GM12878 (cell line): Measurements from ENCODE around the gene UST. TPM values are rescaled to one million over a fixed set of nuclear protein-coding genes. Genes with fewer than 3 reads are reported as not detected.

Experiments
- ATAC-seq: fragments of 200-7000 bp; cut with Tn5 transposase; 3 replicates; pipeline ENCODE4 v1.9.1; 2020; ENCODE audit warnings: mild to moderate bottlenecking, moderate library complexity
- BruUV-seq: library from RNA; stranded (reverse); fragments of 400-500 nt; replicated peaks from 2 replicates; lab custom pipeline; 2021; lab: Mats Ljungman, UMichigan
- CTCF ChIA-PET: fragments of 300-600 bp; sonication (Branson Sonifier 250); formaldehyde crosslinking; extraction: SDS; loops from one replicate; lab custom pipeline; 2021; ENCODE audit warnings: inconsistent platforms; lab: Yijun Ruan, JAX
- POLR2A ChIA-PET: fragments of 350-600 bp; formaldehyde crosslinking; extraction: SDS; loops from one replicate; lab custom pipeline; 2021; ENCODE audit warnings: inconsistent platforms; lab: Charles Lee
- RAD21 ChIA-PET: fragments of 300-600 bp; sonication (Branson Sonifier 250); formaldehyde crosslinking; loops from one replicate; lab custom pipeline; 2023; ENCODE audit warnings: antibody characterized with exemption; ENCODE audit not compliant: unreplicated experiment; lab: Charles Lee
- SMC1A ChIA-PET: fragments of 300-600 bp; sonication (Branson Sonifier 250); formaldehyde crosslinking; loops from one replicate; lab custom pipeline; 2023; ENCODE audit not compliant: unreplicated experiment, uncharacterized antibody; lab: Charles Lee
- DNase-seq: peaks from one replicate; pipeline ENCODE4 v3.0.0-alpha.2; 2011; ENCODE audit warnings: low read depth, low spot score
- FAIRE-seq: peaks from 3 replicates; lab custom pipeline; 2011; peaks lifted over from hg19 to GRCh38; lab: Jason Lieb, UNC
- H2AFZ ChIP-seq: 2 replicates; pipeline ENCODE4 v1.6.0; 2011; ENCODE audit warnings: low read depth, low read length, control low read depth; ENCODE audit not compliant: control insufficient read depth
- H3K27ac ChIP-seq: 2 replicates; pipeline ENCODE4 v1.5.1; 2011; ENCODE audit warnings: control low read depth; ENCODE audit not compliant: control insufficient read depth, insufficient read depth
- H3K27me3 ChIP-seq, 2 experiments: replicated peaks in 1 of 2; 2 replicates each; pipeline versions ENCODE4 v1.6.0 to v1.6.1; 2011; ENCODE audit warnings: low read length in 1 of 2; ENCODE audit not compliant: control insufficient read depth in 2 of 2, insufficient read depth in 2 of 2
- H3K36me3 ChIP-seq, 2 experiments: 2 replicates each; pipeline ENCODE4 v1.5.1; 2011; ENCODE audit warnings: low read length in 1 of 2; ENCODE audit not compliant: control insufficient read depth in 2 of 2, insufficient read depth in 2 of 2
- H3K4me1 ChIP-seq: 2 replicates; pipeline ENCODE4 v1.6.1; 2011; ENCODE audit warnings: mild to moderate bottlenecking, low read length, moderate library complexity, mixed read lengths; ENCODE audit not compliant: control insufficient read depth, insufficient read depth
- H3K4me2 ChIP-seq: 2 replicates; pipeline ENCODE4 v1.6.0; 2011; ENCODE audit warnings: control low read depth; ENCODE audit not compliant: control insufficient read depth, insufficient read depth
- H3K4me3 ChIP-seq: fragments of 200-600 bp; sonication (generic); 2 replicates; pipeline ENCODE4 v1.5.1; 2016
- H3K79me2 ChIP-seq: 2 replicates; pipeline ENCODE4 v1.6.0; 2011; ENCODE audit warnings: low read length; ENCODE audit not compliant: control insufficient read depth, insufficient read depth
- H3K9ac ChIP-seq: 2 replicates; pipeline ENCODE4 v1.8.0; 2011; ENCODE audit warnings: low read length, control low read depth, mixed read lengths; ENCODE audit not compliant: control insufficient read depth, insufficient read depth
- H3K9me3 ChIP-seq: replicated peaks from 3 replicates; pipeline ENCODE4 v1.5.1; 2011; ENCODE audit warnings: mild to moderate bottlenecking, low read length; ENCODE audit not compliant: control insufficient read depth, insufficient read depth
- H4K20me1 ChIP-seq: 2 replicates; pipeline ENCODE4 v1.6.0; 2011; ENCODE audit not compliant: control insufficient read depth, insufficient read depth
- CBX3 ChIP-seq: fragments of 200-600 bp; sonication (generic); IDR thresholded peaks from 2 replicates; pipeline ENCODE4 v1.6.1; 2016; ENCODE audit warnings: low read depth, borderline replicate concordance
- DPF2 ChIP-seq: fragments of 450-650 bp; IDR thresholded peaks from 2 replicates; pipeline ENCODE4 v1.6.1; 2017; ENCODE audit warnings: mild to moderate bottlenecking
- EZH2 ChIP-seq: IDR thresholded peaks from 2 replicates; pipeline ENCODE4 v1.6.1; 2012; ENCODE audit warnings: low read depth, mild to moderate bottlenecking, control low read depth, inconsistent platforms, low read length, borderline replicate concordance; ENCODE audit not compliant: control insufficient read depth
- NR2C2 ChIP-seq: IDR thresholded peaks from 2 replicates; pipeline ENCODE4 v1.6.1; 2011; ENCODE audit warnings: borderline replicate concordance, low read depth; ENCODE audit not compliant: control insufficient read depth, insufficient read length
- POLR2AphosphoS5 ChIP-seq: IDR thresholded peaks from 2 replicates; pipeline ENCODE4 v1.6.1; 2011; ENCODE audit warnings: mild to moderate bottlenecking, low read length, inconsistent platforms
- RUNX3 ChIP-seq: IDR thresholded peaks from 2 replicates; pipeline ENCODE4 v1.6.1; 2012; ENCODE audit warnings: low read length, inconsistent platforms
- SREBF1 ChIP-seq: IDR thresholded peaks from 2 replicates; pipeline ENCODE4 v1.6.1; 2012; ENCODE audit warnings: mild to moderate bottlenecking, low read length
- ZNF207 ChIP-seq: fragments of 450-650 bp; IDR thresholded peaks from 2 replicates; pipeline ENCODE4 v1.6.1; 2014; ENCODE audit warnings: antibody characterized with exemption, mild to moderate bottlenecking, borderline replicate concordance
- ZSCAN29 ChIP-seq: fragments of 450-650 bp; IDR thresholded peaks from 2 replicates; pipeline ENCODE4 v1.6.1; 2017; ENCODE audit warnings: mild to moderate bottlenecking, moderate library complexity
- WGBS: methylation state at CpG from one replicate; pipeline ENCODE4 v1.1.6; 2016; ENCODE audit warnings: low lambda C conversion rate; ENCODE audit not compliant: insufficient replicate concordance, insufficient coverage; ENCODE audit errors: missing lambda C conversion rate; 5-methylcytosine and 5-hydroxymethylcytosine counted together
- in situ Hi-C: fragments of 300-500 bp; cut with MboI; formaldehyde crosslinking; loops from 9 replicates; pipeline ENCODE4 v1.14.3; 2018; ENCODE audit warnings: mixed read lengths
- intact Hi-C: fragments of 100-400 bp; cut with micrococcal nuclease; formaldehyde crosslinking; loops from one replicate; pipeline ENCODE4 v1.14.2; 2022; ENCODE audit not compliant: unreplicated experiment
- polyA plus RNA-seq, 11 experiments: library from polyadenylated mRNA; depleted of rRNA in 4 of 11; unstranded in 6 of 11; stranded (reverse) in 5 of 11; fragments of >200 nt; fragmentation: Nextera tagmentation in 4 of 11; fragmentation: Illumina TruSeq in 1 of 11; extraction: Ambion mirVana in 4 of 11; extraction: Trizol in 1 of 11; gene quantifications; 1 replicate in 1 of 11; 2 replicates in 10 of 11; pipeline versions ENCODE4 v1.2.1 to v1.2.3, GENCODE V29; 2011 to 2016; ENCODE audit warnings: inconsistent platforms in 2 of 11, missing spikeins in 2 of 11, low read depth in 1 of 11
- total RNA-seq, 4 experiments: library from RNA; depleted of rRNA in 3 of 4; stranded (reverse); fragments of >200 nt in 3 of 4; fragmentation: Illumina TruSeq in 1 of 4; extraction: Trizol in 1 of 4; gene quantifications; 2 replicates each; pipeline versions ENCODE4 v1.2.1 to v1.2.3, GENCODE V29; 2013 to 2021

UST gene
- total and polyA plus RNA-seq, 10 of the 15 experiments (the other 5 are each of a cell fraction or from before 2014, with no cell fraction given): 0.74 to 43.3 (median 2.2) TPM

DNA sequence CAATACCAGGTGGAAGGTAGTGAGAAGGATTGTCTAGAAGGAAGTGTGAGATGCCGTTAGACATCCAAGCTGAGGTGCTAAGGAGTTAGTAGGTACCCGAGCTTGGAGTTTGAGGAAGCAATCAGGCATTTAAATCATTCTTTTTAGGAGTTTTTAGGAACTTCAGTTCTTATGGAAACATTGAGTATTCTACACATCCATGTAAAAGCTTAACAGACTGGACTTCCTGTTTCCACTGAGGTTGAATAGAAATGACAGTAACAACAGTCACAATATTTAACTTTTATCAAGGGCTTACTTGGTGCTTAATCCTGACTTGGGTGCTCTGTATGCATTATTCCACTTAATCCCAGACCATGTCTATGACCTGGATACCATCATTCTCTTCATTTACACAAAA lies 136.4 kb downstream of the UST start (continued):
- TF ChIP-seq SREBF1: no peak

DNA sequence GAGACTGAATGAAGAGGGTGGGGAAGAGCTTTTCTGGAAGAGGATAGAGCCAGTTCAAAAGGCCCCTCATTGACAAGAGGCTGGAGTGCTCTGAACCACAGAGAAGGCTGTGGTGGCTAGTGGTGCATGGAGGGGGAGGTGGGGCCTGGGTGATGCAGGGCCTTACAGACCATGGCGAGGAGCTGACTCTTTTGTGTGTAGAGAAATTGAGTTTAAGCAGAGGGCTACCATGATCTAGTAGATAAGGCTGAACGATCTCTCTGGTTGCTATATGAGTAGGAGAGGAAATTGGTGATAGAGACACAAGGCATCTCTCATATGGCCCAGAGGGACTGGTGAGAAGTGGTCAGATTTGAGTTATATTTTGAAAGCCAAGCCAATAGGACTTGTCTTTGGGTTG lies 137.6 kb downstream of the UST start:
- DNase-seq (no peak), FAIRE-seq (no peak), ATAC-seq (peak; percentile 93)
- no peaks in the 10 kb centered on the region for H4K20me1 ChIP-seq
- CTCF ChIA-PET: no interaction called here
- H3K9ac ChIP-seq: no peak overlapping the region
- no peaks in the 10 kb centered on the region for H3K4me1 ChIP-seq
- no peaks in the 10 kb centered on the region for H3K9me3 ChIP-seq
- POLR2A ChIA-PET: no interaction called here
- RAD21 ChIA-PET: no interaction called here
- no peaks in the 10 kb centered on the region for H3K36me3 ChIP-seq
- SMC1A ChIA-PET: interaction anchor here (0.7 to 1.1 kb wide), 4 partner anchors 9 to 22 kb away, joined by 3 read pairs; no protein-coding TSS in a partner anchor
- no peak overlapping the region for H2AFZ ChIP-seq
- intact Hi-C loops (no loop called here), in situ Hi-C loops (no loop called here)
- H3K27me3 ChIP-seq: no peaks in the 10 kb centered on the region; a peak in 1 of 4 replicates
- no peaks in the 10 kb centered on the region for H3K79me2 ChIP-seq
- TF ChIP-seq DPF2 (no peak), NR2C2 (no peak), RUNX3 (peak; percentile 52), EZH2 (no peak), ZSCAN29 (no peak), CBX3 (no peak), POLR2AphosphoS5 (no peak), ZNF207 (no peak)
- 3% methylated on average over 2 of the region's 2 CpGs for WGBS
- no TSS peak for BruUV-seq
- H3K4me3 ChIP-seq: no peak overlapping the region
- no peak overlapping the region for H3K27ac ChIP-seq
- no peak overlapping the region for H3K4me2 ChIP-seq
